Mesothelial cell of epicardium (in vitro differentiated cells): ENCODE measurements around the gene SSBP3. TPM values are rescaled to one million over a fixed set of nuclear protein-coding genes. Genes with fewer than 3 reads are reported as not detected.
A peak's percentile ranks its signal among the peaks of the same experiment; 100 is the strongest.

Source experiments
- DNase-seq, 2 experiments: peaks; one replicate each; pipeline ENCODE4 v3.0.0; 2021; ENCODE audit warnings: low spot score in 2 of 2; ENCODE audit not compliant: unreplicated experiment in 2 of 2
- H3K27ac Mint-ChIP-seq: 2 replicates; pipeline ENCODE4 v1.8.0; 2021; ENCODE audit warnings: mixed read lengths
- H3K27me3 Mint-ChIP-seq: 2 replicates; pipeline ENCODE4 v1.8.0; 2021; ENCODE audit warnings: low read depth, mixed read lengths
- H3K36me3 Mint-ChIP-seq: 2 replicates; pipeline ENCODE4 v1.8.0; 2021; ENCODE audit warnings: mixed read lengths
- H3K4me1 Mint-ChIP-seq: 2 replicates; pipeline ENCODE4 v1.8.0; 2021; ENCODE audit warnings: mixed read lengths
- H3K4me3 Mint-ChIP-seq: 2 replicates; pipeline ENCODE4 v1.8.0; 2021; ENCODE audit warnings: mild to moderate bottlenecking, moderate library complexity, mixed read lengths
- H3K9me3 Mint-ChIP-seq: 2 replicates; pipeline ENCODE4 v1.8.0; 2021; ENCODE audit warnings: mixed read lengths
- total RNA-seq: library from RNA; stranded (reverse); gene quantifications from 3 replicates; pipeline ENCODE4 v1.2.1, GENCODE V29; 2021
- TF ChIP-seq, protein P1 (sequence below): fragments of 200-600 bp; sonication (generic); IDR thresholded peaks from one replicate; pipeline ENCODE4 v1.5.0; 2021; ENCODE audit warnings: antibody characterized with exemption; ENCODE audit not compliant: unreplicated experiment

Gene SSBP3
- total RNA-seq, 1 donor from 2014 or later = 172 TPM

GRCh38 chr1:54357967-54358366 is 48.2 kb downstream of the SSBP3 start:
- H3K27me3 Mint-ChIP-seq = no peaks in the 10 kb centered on the region
- DNase-seq = no peak
- H3K4me1 Mint-ChIP-seq = peaks cover 83% of the 10 kb centered on the region
- peaks cover 10% of the 10 kb centered on the region for H3K36me3 Mint-ChIP-seq
- H3K9me3 Mint-ChIP-seq = no peaks in the 10 kb centered on the region
- peak overlapping the region; percentile 95 for H3K27ac Mint-ChIP-seq
- TF ChIP-seq, protein P1, sequence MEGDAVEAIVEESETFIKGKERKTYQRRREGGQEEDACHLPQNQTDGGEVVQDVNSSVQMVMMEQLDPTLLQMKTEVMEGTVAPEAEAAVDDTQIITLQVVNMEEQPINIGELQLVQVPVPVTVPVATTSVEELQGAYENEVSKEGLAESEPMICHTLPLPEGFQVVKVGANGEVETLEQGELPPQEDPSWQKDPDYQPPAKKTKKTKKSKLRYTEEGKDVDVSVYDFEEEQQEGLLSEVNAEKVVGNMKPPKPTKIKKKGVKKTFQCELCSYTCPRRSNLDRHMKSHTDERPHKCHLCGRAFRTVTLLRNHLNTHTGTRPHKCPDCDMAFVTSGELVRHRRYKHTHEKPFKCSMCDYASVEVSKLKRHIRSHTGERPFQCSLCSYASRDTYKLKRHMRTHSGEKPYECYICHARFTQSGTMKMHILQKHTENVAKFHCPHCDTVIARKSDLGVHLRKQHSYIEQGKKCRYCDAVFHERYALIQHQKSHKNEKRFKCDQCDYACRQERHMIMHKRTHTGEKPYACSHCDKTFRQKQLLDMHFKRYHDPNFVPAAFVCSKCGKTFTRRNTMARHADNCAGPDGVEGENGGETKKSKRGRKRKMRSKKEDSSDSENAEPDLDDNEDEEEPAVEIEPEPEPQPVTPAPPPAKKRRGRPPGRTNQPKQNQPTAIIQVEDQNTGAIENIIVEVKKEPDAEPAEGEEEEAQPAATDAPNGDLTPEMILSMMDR = no peak
- no peak overlapping the region for H3K4me3 Mint-ChIP-seq

GRCh38 chr1:54356680-54357147 is 49.5 kb downstream of the SSBP3 start:
- DNase-seq = no peak
- no peaks in the 10 kb centered on the region for H3K9me3 Mint-ChIP-seq
- no peaks in the 10 kb centered on the region for H3K27me3 Mint-ChIP-seq
- peak overlapping the region; percentile 95 for H3K27ac Mint-ChIP-seq
- H3K4me1 Mint-ChIP-seq = peaks cover 79% of the 10 kb centered on the region
- H3K36me3 Mint-ChIP-seq = peaks cover 10% of the 10 kb centered on the region
- peak overlapping the region; percentile 59 for H3K4me3 Mint-ChIP-seq
- TF ChIP-seq, protein P1 = no peak

- DNase-seq = no peak
- TF ChIP-seq, protein P1 = no peak
- Mint-ChIP-seq H3K9me3 (no peaks in the 10 kb centered on the region), H3K4me3 (peak overlapping the region; percentile 59), H3K27ac (peak overlapping the region; percentile 95), H3K27me3 (no peaks in the 10 kb centered on the region), H3K36me3 (peaks cover 10% of the 10 kb centered on the region), H3K4me1 (peaks cover 78% of the 10 kb centered on the region)
Observed at GRCh38 chr1:54355931-54356679, 50.1 kb downstream of the SSBP3 start.

DNA sequence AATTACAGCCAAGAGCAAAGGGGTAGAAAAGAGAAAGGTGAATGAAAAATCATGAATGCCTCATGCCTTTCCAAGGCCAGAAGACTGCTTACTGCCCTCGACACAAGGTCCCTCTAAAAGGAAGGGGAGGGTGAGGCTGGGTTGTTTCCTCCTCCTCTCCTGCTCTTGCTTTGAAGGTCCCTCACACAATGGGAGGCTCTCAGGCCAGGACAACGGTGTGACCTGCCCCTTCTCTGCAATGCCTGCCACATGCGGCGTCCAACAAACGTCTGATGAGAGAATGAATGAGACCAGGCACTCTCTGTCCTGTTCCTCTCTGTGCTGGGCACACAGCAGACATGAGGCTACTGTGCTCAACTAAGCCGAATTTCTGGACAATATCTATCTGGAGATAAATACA is 51.3 kb downstream of the SSBP3 start:
- H3K4me3 Mint-ChIP-seq = no peak overlapping the region
- DNase-seq = no peak
- H3K27me3 Mint-ChIP-seq = no peaks in the 10 kb centered on the region
- no peaks in the 10 kb centered on the region for H3K9me3 Mint-ChIP-seq
- peaks cover 79% of the 10 kb centered on the region for H3K4me1 Mint-ChIP-seq
- H3K27ac Mint-ChIP-seq = peak overlapping the region; percentile 95
- peaks cover 10% of the 10 kb centered on the region for H3K36me3 Mint-ChIP-seq
- TF ChIP-seq, protein P1 = no peak

DNA sequence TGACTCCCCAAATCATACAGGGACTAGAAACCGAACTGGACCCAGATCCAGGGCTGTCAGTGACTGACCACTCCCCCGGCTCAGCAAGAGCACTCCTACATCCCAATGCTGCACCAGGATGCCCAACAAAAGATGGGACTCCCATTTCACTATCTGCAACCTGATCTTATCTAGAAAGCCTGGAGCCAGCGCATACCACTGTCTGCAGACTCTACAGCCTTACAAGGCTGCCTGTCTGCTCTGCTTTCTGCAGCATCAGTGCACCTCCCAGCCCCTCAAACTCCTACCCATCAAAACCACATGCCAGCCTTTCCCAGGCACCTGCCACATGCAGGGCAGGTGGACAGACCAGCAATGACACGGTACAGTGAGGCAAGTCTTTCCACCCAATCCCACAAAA is 52.2 kb downstream of the SSBP3 start:
- Mint-ChIP-seq H3K4me3 (no peak overlapping the region), H3K27me3 (no peaks in the 10 kb centered on the region), H3K27ac (peak overlapping the region; percentile 95), H3K36me3 (peaks cover 7% of the 10 kb centered on the region), H3K9me3 (no peaks in the 10 kb centered on the region), H3K4me1 (peaks cover 80% of the 10 kb centered on the region)
- TF ChIP-seq, protein P1 = no peak
- DNase-seq = no peak
